ENCODE measurements around the gene EIF4B.

DNA sequence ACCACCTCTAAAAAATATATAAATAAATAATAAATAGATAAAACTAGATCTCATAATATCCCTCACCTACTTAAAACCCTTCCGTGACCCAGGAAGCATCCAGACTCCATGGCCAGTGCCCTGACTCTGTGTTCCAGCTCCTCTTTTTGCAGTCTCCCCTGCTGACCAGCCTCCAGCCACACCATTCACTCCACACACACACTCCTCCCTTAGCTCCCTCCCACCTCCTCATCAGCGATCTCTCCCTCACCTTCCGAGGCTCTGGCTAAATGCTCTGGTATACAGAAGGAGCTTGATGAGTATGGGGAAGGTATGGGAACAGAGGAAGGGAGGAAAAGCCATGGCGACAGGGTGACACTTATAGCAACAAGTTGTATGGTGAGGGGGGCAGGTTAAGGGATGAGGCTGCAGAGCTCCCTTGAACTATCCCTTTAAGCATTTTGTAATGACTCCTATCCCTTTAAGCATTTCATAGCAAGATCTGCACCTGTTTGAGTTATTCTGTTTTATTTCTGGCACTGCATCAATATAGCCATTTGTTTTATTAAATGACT lies 26.1 kb upstream of the EIF4B start:
- TF ChIP-seq SUZ12 (IDR thresholded peaks at IDR 0.05; ENCODE audit: extremely low read depth, insufficient read depth, insufficient read length) (no peak), YY1 (IDR thresholded peaks at IDR 0.05; ENCODE audit: insufficient read depth, insufficient read length) (no peak), ZNF274 (IDR thresholded peaks at IDR 0.05; ENCODE audit: low read depth, low read length) (no peak)

Data from NT2/D1 (cell line).